ENCODE results near the gene EVI5.

Gene EVI5

DNA sequence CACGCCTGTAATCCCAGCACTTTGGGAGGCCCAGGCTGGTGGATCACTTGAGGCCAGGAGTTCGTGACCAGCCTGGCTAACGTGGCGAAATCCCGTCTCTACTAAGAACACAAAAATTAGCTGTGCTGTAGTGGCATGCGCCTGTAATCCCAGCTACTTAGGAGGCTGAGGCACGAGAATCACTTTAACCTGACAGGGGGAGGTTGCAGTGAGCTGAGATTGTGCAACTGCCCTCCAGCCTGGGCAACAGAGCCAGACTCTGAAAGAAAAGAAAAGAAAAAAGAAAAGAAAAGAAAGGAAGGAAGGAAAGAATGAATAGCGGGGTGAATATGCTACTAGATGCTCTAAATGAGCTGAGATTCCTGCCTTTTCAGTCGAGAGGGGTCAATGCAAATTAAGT, 305.3 kb downstream of the EVI5 start:
- H3F3A ChIP-seq (ENCODE audit: control insufficient read depth, insufficient read depth): no peaks in the 10 kb centered on the region
- H3K9me3 ChIP-seq (ENCODE audit: control insufficient read depth, insufficient read depth, low read length): no peaks in the 10 kb centered on the region
- H3K4me2 ChIP-seq (ENCODE audit: low read length): no peak overlapping the region
- no peaks in the 10 kb centered on the region for H3K9me2 ChIP-seq (replicated peaks; ENCODE audit: control insufficient read depth, low read length)
- H3K4me3 ChIP-seq (ENCODE audit: low read length): no peak overlapping the region
- H3K27me3 ChIP-seq (ENCODE audit: control insufficient read depth, low read length): peaks cover 38% of the 10 kb centered on the region
- TF ChIP-seq, protein P1, sequence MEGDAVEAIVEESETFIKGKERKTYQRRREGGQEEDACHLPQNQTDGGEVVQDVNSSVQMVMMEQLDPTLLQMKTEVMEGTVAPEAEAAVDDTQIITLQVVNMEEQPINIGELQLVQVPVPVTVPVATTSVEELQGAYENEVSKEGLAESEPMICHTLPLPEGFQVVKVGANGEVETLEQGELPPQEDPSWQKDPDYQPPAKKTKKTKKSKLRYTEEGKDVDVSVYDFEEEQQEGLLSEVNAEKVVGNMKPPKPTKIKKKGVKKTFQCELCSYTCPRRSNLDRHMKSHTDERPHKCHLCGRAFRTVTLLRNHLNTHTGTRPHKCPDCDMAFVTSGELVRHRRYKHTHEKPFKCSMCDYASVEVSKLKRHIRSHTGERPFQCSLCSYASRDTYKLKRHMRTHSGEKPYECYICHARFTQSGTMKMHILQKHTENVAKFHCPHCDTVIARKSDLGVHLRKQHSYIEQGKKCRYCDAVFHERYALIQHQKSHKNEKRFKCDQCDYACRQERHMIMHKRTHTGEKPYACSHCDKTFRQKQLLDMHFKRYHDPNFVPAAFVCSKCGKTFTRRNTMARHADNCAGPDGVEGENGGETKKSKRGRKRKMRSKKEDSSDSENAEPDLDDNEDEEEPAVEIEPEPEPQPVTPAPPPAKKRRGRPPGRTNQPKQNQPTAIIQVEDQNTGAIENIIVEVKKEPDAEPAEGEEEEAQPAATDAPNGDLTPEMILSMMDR (IDR thresholded peaks at IDR 0.05; ENCODE audit: low read depth, low read length, poor library complexity, severe bottlenecking): no peak
- TF ChIP-seq EZH2phosphoT487 (IDR thresholded peaks at IDR 0.05; ENCODE audit: borderline replicate concordance, low read length): no peak
- no peaks in the 10 kb centered on the region for H4K20me1 ChIP-seq (ENCODE audit: control insufficient read depth, insufficient read depth, low read depth, low read length)
- H3K79me2 ChIP-seq (ENCODE audit: control insufficient read depth, low read length): no peaks in the 10 kb centered on the region
- H3K36me3 ChIP-seq (ENCODE audit: control insufficient read depth, low read length): no peaks in the 10 kb centered on the region
- H3K27ac ChIP-seq (ENCODE audit: low read depth, low read length): no peak overlapping the region
- peaks cover 32% of the 10 kb centered on the region for H3K4me1 ChIP-seq (ENCODE audit: control insufficient read depth, low read length)

DNA sequence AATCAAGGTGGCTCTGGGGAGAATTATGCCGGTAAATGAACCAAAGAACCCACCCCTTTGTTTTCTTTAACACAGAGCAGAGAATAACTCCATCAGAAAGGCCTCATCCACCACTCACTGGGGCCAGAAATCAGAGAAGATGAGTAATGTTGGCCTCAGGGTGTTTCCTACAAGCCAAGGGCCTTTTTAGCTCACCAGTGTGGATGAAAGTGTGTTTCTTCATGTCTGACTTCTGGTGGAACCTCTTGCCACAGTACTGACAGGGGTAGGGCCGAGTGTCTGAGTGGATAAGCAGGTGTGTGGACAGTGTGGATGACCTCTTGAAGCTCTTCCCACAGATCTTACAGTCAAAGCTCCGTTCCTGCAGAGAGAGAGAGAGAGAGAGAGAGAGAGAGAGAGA, 306.5 kb downstream of the EVI5 start:
- H3K27me3 ChIP-seq (ENCODE audit: control insufficient read depth, low read length): peaks cover 29% of the 10 kb centered on the region
- H4K20me1 ChIP-seq (ENCODE audit: control insufficient read depth, insufficient read depth, low read depth, low read length): no peaks in the 10 kb centered on the region
- no peak overlapping the region for H3K4me3 ChIP-seq (ENCODE audit: low read length)
- no peaks in the 10 kb centered on the region for H3K9me2 ChIP-seq (replicated peaks; ENCODE audit: control insufficient read depth, low read length)
- H3F3A ChIP-seq (ENCODE audit: control insufficient read depth, insufficient read depth): no peaks in the 10 kb centered on the region
- H3K27ac ChIP-seq (ENCODE audit: low read depth, low read length): no peak overlapping the region
- no peaks in the 10 kb centered on the region for H3K36me3 ChIP-seq (ENCODE audit: control insufficient read depth, low read length)
- no peaks in the 10 kb centered on the region for H3K9me3 ChIP-seq (ENCODE audit: control insufficient read depth, insufficient read depth, low read length)
- TF ChIP-seq, protein P1 (IDR thresholded peaks at IDR 0.05; ENCODE audit: low read depth, low read length, poor library complexity, severe bottlenecking): no peak
- TF ChIP-seq EZH2phosphoT487 (IDR thresholded peaks at IDR 0.05; ENCODE audit: borderline replicate concordance, low read length): no peak
- H3K79me2 ChIP-seq (ENCODE audit: control insufficient read depth, low read length): no peaks in the 10 kb centered on the region
- H3K4me1 ChIP-seq (ENCODE audit: control insufficient read depth, low read length): peaks cover 20% of the 10 kb centered on the region
- no peak overlapping the region for H3K4me2 ChIP-seq (ENCODE audit: low read length)

DNA sequence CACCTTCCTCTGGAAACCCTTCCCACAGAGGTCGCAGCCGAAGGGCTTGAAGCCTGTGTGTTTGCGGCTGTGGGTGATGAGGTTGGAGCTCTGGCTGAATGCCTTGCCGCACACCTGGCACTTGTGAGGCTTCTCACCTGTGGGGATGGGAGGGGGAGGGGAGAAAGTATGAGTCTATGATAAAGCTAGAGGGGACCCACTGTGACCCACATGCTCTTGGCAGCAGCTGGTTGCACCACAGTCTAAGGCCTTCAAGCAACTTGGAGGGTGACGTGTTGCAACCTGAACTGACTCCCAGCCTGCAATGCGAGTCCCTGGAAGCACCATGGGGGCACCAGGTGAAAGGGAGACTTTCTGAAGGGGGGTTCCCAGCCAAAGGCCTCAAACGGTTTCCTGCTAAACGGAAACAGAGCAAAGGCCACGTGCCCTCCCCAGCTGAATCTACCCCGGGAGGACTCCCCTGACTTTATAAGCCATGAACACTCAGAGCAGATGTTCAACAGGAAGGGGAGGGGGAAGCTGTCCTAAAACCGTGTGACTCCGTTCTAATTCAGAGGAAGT, 308.8 kb downstream of the EVI5 start:
- Histone ChIP-seq H3K27ac (ENCODE audit: low read depth, low read length) (no peak overlapping the region), H3K9me2 (replicated peaks; ENCODE audit: control insufficient read depth, low read length) (no peaks in the 10 kb centered on the region), H3K27me3 (ENCODE audit: control insufficient read depth, low read length) (peaks cover 12% of the 10 kb centered on the region; the same call in 1 of the 2 replicates), H3K36me3 (ENCODE audit: control insufficient read depth, low read length) (no peaks in the 10 kb centered on the region), H3K4me3 (ENCODE audit: low read length) (no peak overlapping the region), H3K9me3 (ENCODE audit: control insufficient read depth, insufficient read depth, low read length) (no peaks in the 10 kb centered on the region), H3K4me2 (ENCODE audit: low read length) (peak overlapping the region; percentile 4), H3F3A (ENCODE audit: control insufficient read depth, insufficient read depth) (no peaks in the 10 kb centered on the region), H3K4me1 (ENCODE audit: control insufficient read depth, low read length) (peaks cover 9% of the 10 kb centered on the region), H4K20me1 (ENCODE audit: control insufficient read depth, insufficient read depth, low read depth, low read length) (no peaks in the 10 kb centered on the region), H3K79me2 (ENCODE audit: control insufficient read depth, low read length) (no peaks in the 10 kb centered on the region)
- TF ChIP-seq, protein P1 (IDR thresholded peaks at IDR 0.05; ENCODE audit: low read depth, low read length, poor library complexity, severe bottlenecking): no peak
- TF ChIP-seq EZH2phosphoT487 (IDR thresholded peaks at IDR 0.05; ENCODE audit: borderline replicate concordance, low read length): no peak
